Liver (tissue), 9 donors: ENCODE measurements around the gene COL21A1. TPM values are rescaled to one million over a fixed set of nuclear protein-coding genes. Genes with fewer than 3 reads are reported as not detected.

Experiments
- DNase-seq: peaks from one replicate; pipeline ENCODE4 v3.0.0-alpha.2; 2017; ENCODE audit warnings: low spot score
- H3K27ac ChIP-seq, 2 donors: one replicate each; pipeline ENCODE4 v1.7.0; 2013; ENCODE audit warnings: inconsistent platforms in 2 of 2, low read length in 2 of 2, control low read depth in 1 of 2, low read depth in 1 of 2, mild to moderate bottlenecking in 1 of 2
- H3K27me3 ChIP-seq, 4 donors: one replicate each; pipeline versions ENCODE4 v1.6.1 to v1.7.0; 2013; ENCODE audit warnings: low read length in 3 of 4, inconsistent platforms in 1 of 4, mild to moderate bottlenecking in 1 of 4, moderate library complexity in 1 of 4; ENCODE audit not compliant: control insufficient read depth in 4 of 4, insufficient read depth in 4 of 4
- H3K36me3 ChIP-seq, 4 donors: one replicate each; pipeline versions ENCODE4 v1.6.1 to v1.7.0; 2013; ENCODE audit warnings: low read length in 3 of 4, mild to moderate bottlenecking in 3 of 4, low read depth in 1 of 4, moderate library complexity in 1 of 4; ENCODE audit not compliant: control insufficient read depth in 4 of 4, insufficient read depth in 3 of 4
- H3K4me1 ChIP-seq, 4 donors: one replicate each; pipeline versions ENCODE4 v1.6.1 to v1.7.0; 2013; ENCODE audit warnings: low read length in 3 of 4, mild to moderate bottlenecking in 3 of 4, moderate library complexity in 1 of 4; ENCODE audit not compliant: control insufficient read depth in 4 of 4, insufficient read depth in 4 of 4
- H3K4me3 ChIP-seq, 3 donors: one replicate each; pipeline versions ENCODE4 v1.6.1 to v1.7.0; 2013; ENCODE audit warnings: low read length in 3 of 3, control low read depth in 1 of 3, low read depth in 1 of 3, mild to moderate bottlenecking in 1 of 3
- H3K9ac ChIP-seq, 2 donors: one replicate each; pipeline ENCODE4 v1.7.0; 2013; ENCODE audit warnings: low read length in 2 of 2, mild to moderate bottlenecking in 2 of 2, moderate library complexity in 2 of 2, control low read depth in 1 of 2, low read depth in 1 of 2
- H3K9me3 ChIP-seq, 4 donors: one replicate each; pipeline versions ENCODE4 v1.6.1 to v1.7.0; 2013; ENCODE audit warnings: low read length in 3 of 4; ENCODE audit not compliant: control insufficient read depth in 4 of 4
- ATF3 ChIP-seq: IDR thresholded peaks from 2 replicates; pipeline ENCODE4 v1.6.1; 2016; ENCODE audit warnings: antibody characterized with exemption
- FOXA1 ChIP-seq: IDR thresholded peaks from 2 replicates; pipeline ENCODE4 v1.6.1; 2016; ENCODE audit warnings: antibody characterized with exemption
- FOXA2 ChIP-seq: IDR thresholded peaks from 2 replicates; pipeline ENCODE4 v1.6.1; 2016; ENCODE audit warnings: antibody characterized with exemption
- GABPA ChIP-seq, 2 donors: IDR thresholded peaks in 1 of 2; conservative IDR thresholded peaks in 1 of 2; 2 replicates each; pipeline ENCODE4 v1.6.1; 2016; ENCODE audit warnings: antibody characterized with exemption in 2 of 2, mild to moderate bottlenecking in 1 of 2, moderate library complexity in 1 of 2
- HNF4G ChIP-seq: IDR thresholded peaks from 2 replicates; pipeline ENCODE4 v1.6.1; 2016; ENCODE audit warnings: antibody characterized with exemption
- JUND ChIP-seq, 2 donors: IDR thresholded peaks; 2 replicates each; pipeline ENCODE4 v1.6.1; 2016; ENCODE audit warnings: antibody characterized with exemption in 2 of 2
- NR2F2 ChIP-seq: IDR thresholded peaks from 2 replicates; pipeline ENCODE4 v1.6.1; 2016; ENCODE audit warnings: antibody characterized with exemption
- RAD21 ChIP-seq, 2 donors: IDR thresholded peaks; 2 replicates each; pipeline ENCODE4 v1.6.1; 2016; ENCODE audit warnings: antibody characterized with exemption in 2 of 2, mild to moderate bottlenecking in 2 of 2
- REST ChIP-seq: IDR thresholded peaks from 2 replicates; pipeline ENCODE4 v1.6.1; 2016; ENCODE audit warnings: antibody characterized with exemption, mild to moderate bottlenecking
- SP1 ChIP-seq: IDR thresholded peaks from 2 replicates; pipeline ENCODE4 v1.6.1; 2018; ENCODE audit warnings: antibody characterized with exemption, mild to moderate bottlenecking
- YY1 ChIP-seq: IDR thresholded peaks from 2 replicates; pipeline ENCODE4 v1.6.1; 2016; ENCODE audit warnings: antibody characterized with exemption, mild to moderate bottlenecking
- WGBS: extraction: QIAGEN DNeasy Blood & Tissue Kit; methylation state at CpG from one replicate; pipeline ENCODE4 v1.1.7; 2013; 5-methylcytosine and 5-hydroxymethylcytosine counted together
- polyA plus RNA-seq, 2 donors: library from polyadenylated mRNA; stranded (reverse) in 1 of 2; unstranded in 1 of 2; fragments of 200-250 nt in 1 of 2; fragments of >200 nt in 1 of 2; fragmentation: Nextera tagmentation in 1 of 2; extraction: Ambion mirVana in 1 of 2; gene quantifications; one replicate each; pipeline versions ENCODE4 v1.2.1 to v1.2.3, GENCODE V29; 2013 to 2015
- total RNA-seq, 2 donors: library from RNA; depleted of rRNA; stranded (reverse); fragments of >200 nt; gene quantifications; one replicate each; pipeline ENCODE4 v1.2.3, GENCODE V29; 2014
- donor health status: healthy.
- donor health status: healthy.
- donor health status: healthy.
- donor health status: healthy.
- donor health status: healthy.

Gene COL21A1
- total and polyA plus RNA-seq, 4 donors = 0.48 to 1.3 (median 0.52) TPM

GRCh38 chr6:56259234-56260077 is 12.1 kb upstream of the COL21A1 start:
- no peaks in the 10 kb centered on the region for H3K9me3 ChIP-seq
- no peak overlapping the region for H3K27ac ChIP-seq
- no peaks in the 10 kb centered on the region for H3K4me1 ChIP-seq
- H3K36me3 ChIP-seq = no peaks in the 10 kb centered on the region
- no peak overlapping the region for H3K4me3 ChIP-seq
- H3K9ac ChIP-seq = no peak overlapping the region
- H3K27me3 ChIP-seq = no peaks in the 10 kb centered on the region
- no peak for DNase-seq
- 86% methylated on average over 3 of the region's 3 CpGs for WGBS
- no peak for TF ChIP-seq FOXA2
- no peak for TF ChIP-seq GABPA (IDR thresholded peaks at IDR 0.05 in 1 of 2, conservative IDR thresholded peaks at IDR 0.05 in 1 of 2)
- TF ChIP-seq REST = no peak
- no peak for TF ChIP-seq SP1
- no peak for TF ChIP-seq YY1
- no peak for TF ChIP-seq FOXA1
- TF ChIP-seq HNF4G = no peak
- no peak for TF ChIP-seq RAD21 (IDR thresholded peaks at IDR 0.05)

- no peaks in the 10 kb centered on the region for H3K36me3 ChIP-seq
- H3K9ac ChIP-seq = no peak overlapping the region
- no peak overlapping the region for H3K4me3 ChIP-seq
- H3K9me3 ChIP-seq = no peaks in the 10 kb centered on the region
- TF ChIP-seq YY1 (no peak), NR2F2 (no peak), JUND (IDR thresholded peaks at IDR 0.05) (no peak), ATF3 (no peak)
- 80% methylated on average over 1 of the region's 1 CpG for WGBS
- no peak for DNase-seq
- no peak overlapping the region for H3K27ac ChIP-seq
- no peaks in the 10 kb centered on the region for H3K27me3 ChIP-seq
- no peaks in the 10 kb centered on the region for H3K4me1 ChIP-seq
Measured at GRCh38 chr6:56255349-56255748, 8.0 kb upstream of the COL21A1 start.

- Histone ChIP-seq H3K9me3 (no peaks in the 10 kb centered on the region), H3K4me3 (no peak overlapping the region), H3K36me3 (no peaks in the 10 kb centered on the region), H3K27ac (no peak overlapping the region), H3K9ac (no peak overlapping the region), H3K4me1 (peaks cover 0 to 12% (median 10%) of the 10 kb centered on the region in 4 donors), H3K27me3 (peaks cover 0 to 7% (median 0%) of the 10 kb centered on the region in 4 donors)
- no peak for TF ChIP-seq GABPA (IDR thresholded peaks at IDR 0.05 in 1 of 2, conservative IDR thresholded peaks at IDR 0.05 in 1 of 2)
- TF ChIP-seq NR2F2 = peak; percentile 22
- WGBS = 41% methylated on average over 2 of the region's 2 CpGs
- DNase-seq = no peak
Measured at GRCh38 chr6:56250266-56250665, 2.9 kb upstream of the COL21A1 start.
